ENCODE measurements around the gene PARD6G. TPM values are rescaled to one million over a fixed set of nuclear protein-coding genes. Genes with fewer than 3 reads are reported as not detected.

The PARD6G gene
- total and polyA plus RNA-seq, 2 experiments from 2014 or later = 6.9 to 18.5 TPM

- Mint-ChIP-seq H3K36me3 (ENCODE audit: low read depth) (peaks cover 76% of the 10 kb centered on the region), H3K27me3 (ENCODE audit: insufficient read depth, low read depth, poor library complexity) (peaks cover 3% of the 10 kb centered on the region), H3K4me1 (0 out of 3 replicates have a peak, but pooled peaks cover 4% of the 10 kb centered on the region), H3K9me3 (no peaks in the 10 kb centered on the region), H3K4me3 (no peak overlapping the region), H3K27ac (no peak overlapping the region)
- no peaks in the 10 kb centered on the region for H3K9me2 ChIP-seq (ENCODE audit: insufficient read depth)
- H3K4me1 ChIP-seq (ENCODE audit: insufficient read depth) = no peaks in the 10 kb centered on the region
- H3K79me2 ChIP-seq (replicated peaks; ENCODE audit: insufficient read depth) = peaks cover 44% of the 10 kb centered on the region
- ATAC-seq = no peak; the same call in 2 of the 3 replicates
- H2AFZ ChIP-seq = no peak overlapping the region
- no peaks in the 10 kb centered on the region for H3F3A ChIP-seq (replicated peaks; ENCODE audit: low read depth)
- H3K4me3 ChIP-seq = no peak overlapping the region
- no peak overlapping the region for H3K27ac ChIP-seq (ENCODE audit: low read depth)
- no peaks in the 10 kb centered on the region for H3K27me3 ChIP-seq (ENCODE audit: insufficient read depth)
- peaks cover 34% of the 10 kb centered on the region for H4K20me1 ChIP-seq (replicated peaks; ENCODE audit: insufficient read depth)
- no peak overlapping the region for H3K4me2 ChIP-seq
- no peak for DNase-seq (ENCODE audit: low spot score)
- H3K36me3 ChIP-seq (ENCODE audit: insufficient read depth) = peaks cover 22% of the 10 kb centered on the region
- TF ChIP-seq EZH2phosphoT487 (IDR thresholded peaks at IDR 0.05; ENCODE audit: unreplicated experiment) (no peak), POLR2AphosphoS5 (IDR thresholded peaks at IDR 0.05; ENCODE audit: low read depth) (no peak), CREB1 (CRISPR knock-in tag; IDR thresholded peaks at IDR 0.05; ENCODE audit: low read depth) (no peak)
Observed at GRCh38 chr18:80137137-80137536, 110.2 kb downstream of the PARD6G start.

GRCh38 chr18:80136679-80137078 lies 110.6 kb downstream of the PARD6G start:
- Mint-ChIP-seq H3K4me1 (0 out of 3 replicates have a peak, but pooled peaks cover 4% of the 10 kb centered on the region), H3K27ac (no peak overlapping the region), H3K27me3 (ENCODE audit: insufficient read depth, low read depth, poor library complexity) (peaks cover 3% of the 10 kb centered on the region), H3K36me3 (ENCODE audit: low read depth) (peaks cover 78% of the 10 kb centered on the region), H3K9me3 (no peaks in the 10 kb centered on the region), H3K4me3 (no peak overlapping the region)
- Histone ChIP-seq H2AFZ (no peak overlapping the region), H3K4me2 (no peak overlapping the region), H3K4me1 (ENCODE audit: insufficient read depth) (no peaks in the 10 kb centered on the region), H3K36me3 (ENCODE audit: insufficient read depth) (peaks cover 22% of the 10 kb centered on the region), H3K9me2 (ENCODE audit: insufficient read depth) (no peaks in the 10 kb centered on the region), H3K4me3 (no peak overlapping the region), H3K27ac (ENCODE audit: low read depth) (no peak overlapping the region), H3F3A (replicated peaks; ENCODE audit: low read depth) (no peaks in the 10 kb centered on the region), H3K27me3 (ENCODE audit: insufficient read depth) (no peaks in the 10 kb centered on the region), H3K79me2 (replicated peaks; ENCODE audit: insufficient read depth) (peaks cover 49% of the 10 kb centered on the region), H4K20me1 (replicated peaks; ENCODE audit: insufficient read depth) (peaks cover 33% of the 10 kb centered on the region)
- ATAC-seq (no peak), DNase-seq (ENCODE audit: low spot score) (no peak)
- no peak for TF ChIP-seq CREB1 (CRISPR knock-in tag; IDR thresholded peaks at IDR 0.05; ENCODE audit: low read depth)
- TF ChIP-seq EZH2phosphoT487 (IDR thresholded peaks at IDR 0.05; ENCODE audit: unreplicated experiment) = no peak
- no peak for TF ChIP-seq ETS1 (IDR thresholded peaks at IDR 0.05)
- no peak for TF ChIP-seq CTCF (conservative IDR thresholded peaks at IDR 0.05; ENCODE audit: low read depth in 2 of 2)
- TF ChIP-seq REST (IDR thresholded peaks at IDR 0.05; ENCODE audit: unreplicated experiment) = no peak
- no peak for TF ChIP-seq NANOG (IDR thresholded peaks at IDR 0.05; ENCODE audit: borderline replicate concordance)
- no peak for TF ChIP-seq ZNF114 (CRISPR knock-in tag; IDR thresholded peaks at IDR 0.05)
- no peak for TF ChIP-seq JUNB (IDR thresholded peaks at IDR 0.05; ENCODE audit: unreplicated experiment)
- TF ChIP-seq STAT1 (IDR thresholded peaks at IDR 0.05; ENCODE audit: unreplicated experiment) = no peak
- no peak for TF ChIP-seq POLR2AphosphoS5 (IDR thresholded peaks at IDR 0.05; ENCODE audit: low read depth)
